Measurements from ENCODE around the gene SUPT3H. TPM values are rescaled to one million over a fixed set of nuclear protein-coding genes. Genes with fewer than 3 reads are reported as not detected.

Gene SUPT3H
- total and polyA plus RNA-seq, 2 donors (not counting 1 experiment from before 2014, with no cell fraction given), result 5.5 to 12.4 TPM

DNA sequence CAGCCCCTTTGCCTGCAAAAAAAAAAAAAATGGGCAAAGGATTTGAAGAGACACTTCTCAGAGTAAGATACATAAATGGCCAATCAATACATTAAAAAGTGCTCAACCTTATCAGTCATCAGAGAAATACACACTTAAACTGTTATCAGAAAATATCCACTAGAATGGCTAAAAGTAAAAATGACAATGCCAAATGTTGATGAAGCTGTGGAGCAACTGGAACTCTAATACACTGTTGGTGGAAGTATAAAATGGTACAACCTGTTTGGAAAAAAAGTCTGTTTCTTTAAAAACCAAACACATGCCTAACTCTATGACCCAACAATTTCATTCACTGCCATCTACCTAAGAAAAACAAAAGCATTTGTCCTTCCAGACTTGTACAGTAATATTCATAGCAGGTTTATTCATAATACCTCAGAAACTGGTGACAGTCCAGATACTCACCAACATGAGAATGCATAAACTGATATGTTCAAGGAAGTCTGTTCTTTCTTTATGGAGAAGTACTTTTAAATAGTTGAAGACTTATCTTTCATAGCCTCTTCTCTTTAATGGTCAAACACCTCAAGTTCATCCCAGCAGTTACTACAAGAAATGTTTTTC lies 428.0 kb downstream of the SUPT3H start:
- Histone ChIP-seq H2AFZ (ENCODE audit: insufficient read depth, low read depth, low read length, poor library complexity, severe bottlenecking) (no peak overlapping the region), H3K36me3 (replicated peaks in 1 of 2; ENCODE audit: control extremely low read depth in 1 of 2, control insufficient read depth in 1 of 2, extremely low read depth in 1 of 2, insufficient read depth in 2 of 2, low read length in 1 of 2) (peaks cover 0 to 1% of the 10 kb centered on the region in 2 experiments), H3K4me3 (ENCODE audit: control extremely low read depth in 1 of 5, extremely low read depth in 1 of 5, insufficient read depth in 1 of 5, low read depth in 2 of 5, low read length in 4 of 5) (no peak overlapping the region), H3K79me2 (ENCODE audit: control insufficient read depth, insufficient read depth, low read length) (no peaks in the 10 kb centered on the region), H3K9ac (ENCODE audit: low read length) (no peak overlapping the region), H4K20me1 (ENCODE audit: control insufficient read depth, insufficient read depth, low read length, poor library complexity, severe bottlenecking) (no peaks in the 10 kb centered on the region), H3K4me1 (ENCODE audit: control insufficient read depth in 2 of 2, insufficient read depth in 2 of 2, low read length in 2 of 2) (no peaks in the 10 kb centered on the region), H3K27me3 (replicated peaks in 1 of 4; ENCODE audit: control extremely low read depth in 1 of 4, control insufficient read depth in 3 of 4, insufficient read depth in 4 of 4, low read length in 3 of 4) (no peaks in the 10 kb centered on the region), H3K4me2 (replicated peaks; ENCODE audit: low read depth, low read length, poor library complexity, severe bottlenecking) (no peak overlapping the region), H3K27ac (ENCODE audit: low read length in 2 of 2) (no peak overlapping the region), H3K9me3 (ENCODE audit: control extremely low read depth in 1 of 3, control insufficient read depth in 2 of 3, insufficient read depth in 1 of 3, low read length in 2 of 3) (peaks cover 0 to 3% (median 2%) of the 10 kb centered on the region in 3 donors)
- Mint-ChIP-seq H3K27ac (no peak overlapping the region), H3K9me3 (ENCODE audit: insufficient read depth) (peaks cover 13% of the 10 kb centered on the region), H3K4me1 (no peaks in the 10 kb centered on the region), H3K4me3 (no peak overlapping the region), H3K27me3 (no peaks in the 10 kb centered on the region)
- ATAC-seq (ENCODE audit: low read depth) (no peak), DNase-seq (no peak)
- intact Hi-C loops (cut with micrococcal nuclease), result no loop called here
- ChIA-PET POLR2A (no interaction called here), CTCF (interaction anchor here (0.7 kb wide), 1 partner anchor 15 kb away, joined by 5 read pairs; no protein-coding TSS in a partner anchor)
- TF ChIP-seq EZH2 (IDR thresholded peaks at IDR 0.05; ENCODE audit: borderline replicate concordance, insufficient read depth, low read depth, low read length, poor library complexity, severe bottlenecking) (no peak), CTCF (IDR thresholded peaks at IDR 0.05) (no peak)

DNA sequence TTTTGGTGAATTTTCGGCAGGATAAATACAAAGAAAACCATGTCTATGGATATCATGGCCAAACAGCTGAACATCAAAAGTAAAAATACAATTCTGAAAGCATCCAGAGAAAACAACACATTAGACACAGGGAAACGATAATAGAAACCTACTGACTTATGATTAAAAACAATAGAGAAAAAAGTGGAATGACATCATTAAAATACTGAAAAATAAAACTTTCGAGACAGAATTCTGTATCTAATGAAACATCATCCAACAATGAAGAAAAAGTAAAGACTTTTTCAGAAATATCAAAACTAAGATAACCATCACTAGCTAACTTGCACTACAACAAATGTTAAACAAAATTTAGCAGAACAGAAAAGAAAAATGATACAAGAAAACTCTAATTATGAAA lies 434.2 kb downstream of the SUPT3H start:
- no peak for ATAC-seq (ENCODE audit: low read depth)
- Histone ChIP-seq H3K9ac (ENCODE audit: low read length) (no peak overlapping the region), H3K4me2 (replicated peaks; ENCODE audit: low read depth, low read length, poor library complexity, severe bottlenecking) (no peak overlapping the region), H3K27me3 (replicated peaks in 1 of 4; ENCODE audit: control extremely low read depth in 1 of 4, control insufficient read depth in 3 of 4, insufficient read depth in 4 of 4, low read length in 3 of 4) (no peaks in the 10 kb centered on the region), H3K79me2 (ENCODE audit: control insufficient read depth, insufficient read depth, low read length) (no peaks in the 10 kb centered on the region), H3K9me3 (ENCODE audit: control extremely low read depth in 1 of 3, control insufficient read depth in 2 of 3, insufficient read depth in 1 of 3, low read length in 2 of 3) (peaks cover 0 to 8% (median 3%) of the 10 kb centered on the region in 3 donors), H2AFZ (ENCODE audit: insufficient read depth, low read depth, low read length, poor library complexity, severe bottlenecking) (no peak overlapping the region), H4K20me1 (ENCODE audit: control insufficient read depth, insufficient read depth, low read length, poor library complexity, severe bottlenecking) (no peaks in the 10 kb centered on the region), H3K36me3 (replicated peaks in 1 of 2; ENCODE audit: control extremely low read depth in 1 of 2, control insufficient read depth in 1 of 2, extremely low read depth in 1 of 2, insufficient read depth in 2 of 2, low read length in 1 of 2) (peaks cover 0 to 1% of the 10 kb centered on the region in 2 experiments), H3K4me1 (ENCODE audit: control insufficient read depth in 2 of 2, insufficient read depth in 2 of 2, low read length in 2 of 2) (no peaks in the 10 kb centered on the region), H3K4me3 (ENCODE audit: control extremely low read depth in 1 of 5, extremely low read depth in 1 of 5, insufficient read depth in 1 of 5, low read depth in 2 of 5, low read length in 4 of 5) (no peak overlapping the region), H3K27ac (ENCODE audit: low read length in 2 of 2) (no peak overlapping the region)
- ChIA-PET CTCF (no interaction called here), POLR2A (no interaction called here)
- Mint-ChIP-seq H3K27me3 (no peaks in the 10 kb centered on the region), H3K4me3 (no peak overlapping the region), H3K9me3 (ENCODE audit: insufficient read depth) (peaks cover 3% of the 10 kb centered on the region), H3K27ac (no peak overlapping the region), H3K4me1 (no peaks in the 10 kb centered on the region)
- no peak for DNase-seq
- no peak for TF ChIP-seq CTCF (IDR thresholded peaks at IDR 0.05)
- no peak for TF ChIP-seq EZH2 (IDR thresholded peaks at IDR 0.05; ENCODE audit: borderline replicate concordance, insufficient read depth, low read depth, low read length, poor library complexity, severe bottlenecking)
- intact Hi-C loops (cut with micrococcal nuclease), result no loop called here
- WGBS (ENCODE audit: insufficient coverage), result no CpG with 5 or more reads among the region's 3 CpGs

All from B cell (primary cell).